HG03066 (cell line): ENCODE data around the gene CARD10.
A peak's percentile ranks its signal among the peaks of the same experiment; 100 is the strongest.
"Not testable (repeated sequence)": the region's sequence is repeated elsewhere in the genome, so short reads cannot be mapped to it uniquely, and the experiment has no call there.

Source experiments
- ATAC-seq: cut with Tn5 transposase; IDR thresholded peaks from one replicate; pipeline ENCODE4 v1.9.1; 2021; ENCODE audit warnings: low read depth; ENCODE audit not compliant: unreplicated experiment

CARD10 gene

GRCh38 chr22:37555029-37555428, 35.8 kb upstream of the CARD10 start:
- no peak for ATAC-seq

- no peak for ATAC-seq
Observed at GRCh38 chr22:37553725-37554124, 34.5 kb upstream of the CARD10 start.

- no peak for ATAC-seq
Observed at GRCh38 chr22:37552524-37553163, 33.4 kb upstream of the CARD10 start.

GRCh38 chr22:37551981-37552380, 32.8 kb upstream of the CARD10 start:
- ATAC-seq: no peak

GRCh38 chr22:37550921-37551320, 31.7 kb upstream of the CARD10 start:
- ATAC-seq: not testable (repeated sequence)

GRCh38 chr22:37549704-37550059, 30.5 kb upstream of the CARD10 start:
- ATAC-seq: no peak

- ATAC-seq: no peak
Observed at GRCh38 chr22:37547251-37547741, 28.1 kb upstream of the CARD10 start.

GRCh38 chr22:37546437-37547250, 27.4 kb upstream of the CARD10 start:
- no peak for ATAC-seq

GRCh38 chr22:37545703-37546436, 26.7 kb upstream of the CARD10 start:
- ATAC-seq: no peak

GRCh38 chr22:37544955-37545702, 25.9 kb upstream of the CARD10 start:
- no peak for ATAC-seq

GRCh38 chr22:37542959-37543358, 23.7 kb upstream of the CARD10 start:
- ATAC-seq: no peak

GRCh38 chr22:37542416-37542815, 23.2 kb upstream of the CARD10 start:
- ATAC-seq: not testable (repeated sequence)

- not testable (repeated sequence) for ATAC-seq
Observed at GRCh38 chr22:37539790-37540189, 20.6 kb upstream of the CARD10 start.

GRCh38 chr22:37538590-37539357, 19.6 kb upstream of the CARD10 start:
- ATAC-seq: peak; percentile 80

GRCh38 chr22:37535159-37535558, 15.9 kb upstream of the CARD10 start:
- no peak for ATAC-seq

GRCh38 chr22:37534445-37534844, 15.2 kb upstream of the CARD10 start:
- ATAC-seq: no peak

- no peak for ATAC-seq
Observed at GRCh38 chr22:37533995-37534394, 14.8 kb upstream of the CARD10 start.

GRCh38 chr22:37529652-37530345, 10.6 kb upstream of the CARD10 start:
- ATAC-seq: no peak

GRCh38 chr22:37527952-37528351, 8.7 kb upstream of the CARD10 start:
- ATAC-seq: not testable (repeated sequence)
